Measurements from ENCODE around the gene LRRC4B.
A peak's percentile ranks its signal among the peaks of the same experiment; 100 is the strongest.

The LRRC4B gene

GRCh38 chr19:50547385-50548190 lies 20.6 kb downstream of the LRRC4B start:
- no peak overlapping the region for H3K4me3 ChIP-seq (replicated peaks in 1 of 2; ENCODE audit: low read depth in 2 of 2, low read length in 2 of 2)
- no peak for TF ChIP-seq CTCF (IDR thresholded peaks at IDR 0.05; ENCODE audit: low read depth, low read length)
- DNase-seq (ENCODE audit: low read depth in 2 of 2), result no peak

- DNase-seq (ENCODE audit: low read depth in 2 of 2), result no peak
- H3K4me3 ChIP-seq (replicated peaks in 1 of 2; ENCODE audit: low read depth in 2 of 2, low read length in 2 of 2), result no peak overlapping the region
- TF ChIP-seq CTCF (IDR thresholded peaks at IDR 0.05; ENCODE audit: low read depth, low read length), result no peak
Observed at GRCh38 chr19:50546527-50547221, 21.6 kb downstream of the LRRC4B start.

- no peak for DNase-seq (ENCODE audit: low read depth in 2 of 2)
- no peak for TF ChIP-seq CTCF (IDR thresholded peaks at IDR 0.05; ENCODE audit: low read depth, low read length)
Observed at GRCh38 chr19:50542943-50543342, 25.3 kb downstream of the LRRC4B start.

GRCh38 chr19:50537769-50538230 lies 30.4 kb downstream of the LRRC4B start:
- peak; percentile 84 to 85 for DNase-seq (ENCODE audit: low read depth in 2 of 2)
- no peak overlapping the region for H3K4me3 ChIP-seq (replicated peaks in 1 of 2; ENCODE audit: low read depth in 2 of 2, low read length in 2 of 2)
- TF ChIP-seq CTCF (IDR thresholded peaks at IDR 0.05; ENCODE audit: low read depth, low read length), result peak; percentile 82

More at GRCh38 chr19:50542943-50543342, 25.3 kb downstream of the LRRC4B start:
- no peak overlapping the region for H3K4me3 ChIP-seq (replicated peaks in 1 of 2; ENCODE audit: low read depth in 2 of 2, low read length in 2 of 2)

GRCh38 chr19:50537306-50537685 lies 30.9 kb downstream of the LRRC4B start:
- TF ChIP-seq CTCF (IDR thresholded peaks at IDR 0.05; ENCODE audit: low read depth, low read length), result no peak
- no peak overlapping the region for H3K4me3 ChIP-seq (replicated peaks in 1 of 2; ENCODE audit: low read depth in 2 of 2, low read length in 2 of 2)
- no peak for DNase-seq (ENCODE audit: low read depth in 2 of 2)

GRCh38 chr19:50536662-50537305 lies 31.5 kb downstream of the LRRC4B start:
- DNase-seq (ENCODE audit: low read depth in 2 of 2), result no peak
- no peak overlapping the region for H3K4me3 ChIP-seq (replicated peaks in 1 of 2; ENCODE audit: low read depth in 2 of 2, low read length in 2 of 2)
- TF ChIP-seq CTCF (IDR thresholded peaks at IDR 0.05; ENCODE audit: low read depth, low read length), result no peak
